Fibroblast of the aortic adventitia (primary cell): Measurements from ENCODE around the gene ZNF473. TPM values are rescaled to one million over a fixed set of nuclear protein-coding genes. Genes with fewer than 3 reads are reported as not detected.
"Not testable (repeated sequence)": the region's sequence is repeated elsewhere in the genome, so short reads cannot be mapped to it uniquely, and the experiment has no call there.

ENCODE experiments used
- DNase-seq: peaks from one replicate; pipeline ENCODE4 v3.0.0-alpha.2; 2010; ENCODE audit warnings: low read depth
- H3K4me3 ChIP-seq: 2 replicates; pipeline ENCODE4 v1.5.1; 2011; ENCODE audit warnings: low read depth, mild to moderate bottlenecking, control low read depth, low read length, moderate library complexity
- CTCF ChIP-seq: IDR thresholded peaks from 2 replicates; pipeline ENCODE4 v1.5.1; 2011; ENCODE audit warnings: mild to moderate bottlenecking, low read length, control low read depth, inconsistent platforms; ENCODE audit not compliant: insufficient read depth
- total RNA-seq: library from RNA; depleted of rRNA; stranded (reverse); fragments of >200 nt; gene quantifications from 2 replicates; pipeline ENCODE4 v1.2.3, GENCODE V29; 2012; ENCODE audit warnings: low replicate concordance

The ZNF473 gene
- total RNA-seq, 1 donor = 11.0 TPM

GRCh38 chr19:50053119-50053518 is 27.3 kb downstream of the ZNF473 start:
- no peak for DNase-seq
- H3K4me3 ChIP-seq = no peak overlapping the region
- no peak for TF ChIP-seq CTCF

- no peak for TF ChIP-seq CTCF
- no peak for DNase-seq
- no peak overlapping the region for H3K4me3 ChIP-seq
Observed at GRCh38 chr19:50058425-50058824, 32.6 kb downstream of the ZNF473 start.

- TF ChIP-seq CTCF = no peak
- no peak for DNase-seq
- H3K4me3 ChIP-seq = no peak overlapping the region
Observed at GRCh38 chr19:50059045-50059444, 33.2 kb downstream of the ZNF473 start.

- no peak overlapping the region for H3K4me3 ChIP-seq
- no peak for DNase-seq
- no peak for TF ChIP-seq CTCF
Observed at GRCh38 chr19:50060107-50060506, 34.3 kb downstream of the ZNF473 start.

- TF ChIP-seq CTCF = no peak
- DNase-seq = no peak
- H3K4me3 ChIP-seq = no peak overlapping the region
Observed at GRCh38 chr19:50061650-50062049, 35.8 kb downstream of the ZNF473 start.

- no peak for DNase-seq
- no peak overlapping the region for H3K4me3 ChIP-seq
- no peak for TF ChIP-seq CTCF
Observed at GRCh38 chr19:50065938-50066337, 40.1 kb downstream of the ZNF473 start.

- H3K4me3 ChIP-seq = no peak overlapping the region
- no peak for DNase-seq
- TF ChIP-seq CTCF = no peak
Observed at GRCh38 chr19:50067575-50067974, 41.8 kb downstream of the ZNF473 start.

GRCh38 chr19:50068382-50068781 is 42.6 kb downstream of the ZNF473 start:
- not testable (repeated sequence) for DNase-seq, H3K4me3 ChIP-seq

GRCh38 chr19:50075076-50075475 is 49.3 kb downstream of the ZNF473 start:
- H3K4me3 ChIP-seq, DNase-seq: not testable (repeated sequence)

GRCh38 chr19:50075644-50076372 is 50.0 kb downstream of the ZNF473 start:
- not testable (repeated sequence) for DNase-seq, H3K4me3 ChIP-seq
